ENCODE data around the gene DDX53. TPM values are rescaled to one million over a fixed set of nuclear protein-coding genes. Genes with fewer than 3 reads are reported as not detected.

The DDX53 gene
- polyA plus RNA-seq, 3 donors: not detected

- peaks cover 13% of the 10 kb centered on the region in 2 donors for H3K4me1 ChIP-seq (ENCODE audit: control insufficient read depth in 1 of 2, insufficient read depth in 2 of 2, low read length in 2 of 2)
- WGBS (ENCODE audit: insufficient coverage): no CpG with 5 or more reads among the region's 6 CpGs
- peaks cover 0 to 3% (median 0%) of the 10 kb centered on the region in 7 donors for H3K9me3 Mint-ChIP-seq
- no peaks in the 10 kb centered on the region for H4K20me1 ChIP-seq (ENCODE audit: insufficient read depth, low read length)
- no peak overlapping the region for H3K27ac Mint-ChIP-seq
- no peak overlapping the region for H3K4me3 Mint-ChIP-seq
- no peaks in the 10 kb centered on the region for H3K79me2 ChIP-seq (ENCODE audit: insufficient read depth, low read length)
- H3K4me2 ChIP-seq (replicated peaks; ENCODE audit: extremely low read depth, low read length, poor library complexity, severe bottlenecking): no peak overlapping the region
- H3K36me3 Mint-ChIP-seq: no peaks in the 10 kb centered on the region
- H3K27me3 ChIP-seq (ENCODE audit: control insufficient read depth in 2 of 2, insufficient read depth in 2 of 2, low read length in 2 of 2): no peaks in the 10 kb centered on the region
- no peak overlapping the region for H2AFZ ChIP-seq (ENCODE audit: insufficient read depth, low read depth, low read length, poor library complexity, severe bottlenecking)
- H3K27me3 Mint-ChIP-seq (ENCODE audit: low read depth in 3 of 3): peaks cover 4 to 6% (median 5%) of the 10 kb centered on the region in 3 donors
- intact Hi-C loops (cut with micrococcal nuclease): no loop called here
- TF ChIP-seq CTCF (IDR thresholded peaks at IDR 0.05): no peak
- peaks cover 15% of the 10 kb centered on the region for H3K4me1 Mint-ChIP-seq
- H3K36me3 ChIP-seq (replicated peaks in 1 of 2; ENCODE audit: control insufficient read depth in 1 of 2, insufficient read depth in 2 of 2, low read length in 2 of 2): no peaks in the 10 kb centered on the region
- H3K9me3 ChIP-seq (replicated peaks in 1 of 2; ENCODE audit: control insufficient read depth in 1 of 2, insufficient read depth in 1 of 2, low read length in 2 of 2): no peaks in the 10 kb centered on the region
- no peak overlapping the region for H3K27ac ChIP-seq (ENCODE audit: low read depth in 1 of 2, low read length in 2 of 2)
- no peak for DNase-seq
- H3K4me3 ChIP-seq (replicated peaks in 1 of 3; ENCODE audit: low read depth in 2 of 3, low read length in 3 of 3): no peak overlapping the region
- no peak overlapping the region for H3K9ac ChIP-seq (ENCODE audit: insufficient read depth, low read length, poor library complexity, severe bottlenecking)
These were observed 47.8 kb upstream of the DDX53 start for GRCh38 chrX:22952010-22952409.

- WGBS (ENCODE audit: insufficient coverage): no CpG with 5 or more reads among the region's 2 CpGs
- H3K36me3 Mint-ChIP-seq: no peaks in the 10 kb centered on the region
- TF ChIP-seq CTCF (IDR thresholded peaks at IDR 0.05): no peak
- no peak for DNase-seq
- peaks cover 2 to 4% (median 2%) of the 10 kb centered on the region in 3 donors for H3K27me3 Mint-ChIP-seq (ENCODE audit: low read depth in 3 of 3)
- peaks cover 0 to 3% (median 0%) of the 10 kb centered on the region in 7 donors for H3K9me3 Mint-ChIP-seq
- H3K27ac Mint-ChIP-seq: no peak overlapping the region
- Histone ChIP-seq H4K20me1 (ENCODE audit: insufficient read depth, low read length) (no peaks in the 10 kb centered on the region), H3K36me3 (replicated peaks in 1 of 2; ENCODE audit: control insufficient read depth in 1 of 2, insufficient read depth in 2 of 2, low read length in 2 of 2) (no peaks in the 10 kb centered on the region), H3K9ac (ENCODE audit: insufficient read depth, low read length, poor library complexity, severe bottlenecking) (no peak overlapping the region), H3K4me3 (replicated peaks in 1 of 3; ENCODE audit: low read depth in 2 of 3, low read length in 3 of 3) (no peak overlapping the region), H3K79me2 (ENCODE audit: insufficient read depth, low read length) (no peaks in the 10 kb centered on the region), H3K27me3 (ENCODE audit: control insufficient read depth in 2 of 2, insufficient read depth in 2 of 2, low read length in 2 of 2) (no peaks in the 10 kb centered on the region), H2AFZ (ENCODE audit: insufficient read depth, low read depth, low read length, poor library complexity, severe bottlenecking) (no peak overlapping the region), H3K27ac (ENCODE audit: low read depth in 1 of 2, low read length in 2 of 2) (no peak overlapping the region), H3K4me2 (replicated peaks; ENCODE audit: extremely low read depth, low read length, poor library complexity, severe bottlenecking) (no peak overlapping the region), H3K9me3 (replicated peaks in 1 of 2; ENCODE audit: control insufficient read depth in 1 of 2, insufficient read depth in 1 of 2, low read length in 2 of 2) (no peaks in the 10 kb centered on the region), H3K4me1 (ENCODE audit: control insufficient read depth in 1 of 2, insufficient read depth in 2 of 2, low read length in 2 of 2) (no peaks in the 10 kb centered on the region)
- no peak overlapping the region for H3K4me3 Mint-ChIP-seq
- intact Hi-C loops (cut with micrococcal nuclease): no loop called here
- H3K4me1 Mint-ChIP-seq: no peaks in the 10 kb centered on the region
These were observed 41.5 kb upstream of the DDX53 start for GRCh38 chrX:22958250-22958649.

Data from CD14-positive monocyte (primary cell).